Chondrocyte (in vitro differentiated cells): Measurements from ENCODE around the gene SPOCK2. TPM values are rescaled to one million over a fixed set of nuclear protein-coding genes. Genes with fewer than 3 reads are reported as not detected.

ENCODE experiments used
- DNase-seq: peaks from one replicate; pipeline ENCODE4 v3.0.0; 2021; ENCODE audit warnings: mixed read lengths, low spot score
- H3K27ac Mint-ChIP-seq: one replicate; pipeline ENCODE4 v1.8.0; 2021; ENCODE audit warnings: mild to moderate bottlenecking, moderate library complexity, mixed read lengths; ENCODE audit not compliant: unreplicated experiment
- H3K27me3 Mint-ChIP-seq: 2 replicates; pipeline ENCODE4 v1.8.0; 2021; ENCODE audit warnings: low read depth, mixed read lengths
- H3K36me3 Mint-ChIP-seq: 2 replicates; pipeline ENCODE4 v1.8.0; 2021; ENCODE audit warnings: low read depth, mixed read lengths
- H3K4me1 Mint-ChIP-seq: 2 replicates; pipeline ENCODE4 v1.8.0; 2021; ENCODE audit warnings: low read depth, mild to moderate bottlenecking, mixed read lengths
- H3K4me3 Mint-ChIP-seq: one replicate; pipeline ENCODE4 v1.8.0; 2021; ENCODE audit warnings: mild to moderate bottlenecking, moderate library complexity, mixed read lengths; ENCODE audit not compliant: unreplicated experiment
- H3K9me3 Mint-ChIP-seq: 2 replicates; pipeline ENCODE4 v1.8.0; 2021; ENCODE audit warnings: low read depth, mixed read lengths
- CTCF ChIP-seq: fragments of 200-600 bp; sonication (generic); IDR thresholded peaks from 2 replicates; pipeline ENCODE4 v1.5.0; 2021; ENCODE audit warnings: antibody characterized with exemption, mild to moderate bottlenecking, moderate library complexity
- total RNA-seq: library from RNA; stranded (reverse); gene quantifications from 3 replicates; pipeline ENCODE4 v1.2.1, GENCODE V29; 2021

The SPOCK2 gene
- total RNA-seq, 1 donor from 2014 or later = 0.32 TPM

- TF ChIP-seq CTCF = no peak
Observed at GRCh38 chr10:72011976-72012512, 76.3 kb downstream of the SPOCK2 start.

DNA sequence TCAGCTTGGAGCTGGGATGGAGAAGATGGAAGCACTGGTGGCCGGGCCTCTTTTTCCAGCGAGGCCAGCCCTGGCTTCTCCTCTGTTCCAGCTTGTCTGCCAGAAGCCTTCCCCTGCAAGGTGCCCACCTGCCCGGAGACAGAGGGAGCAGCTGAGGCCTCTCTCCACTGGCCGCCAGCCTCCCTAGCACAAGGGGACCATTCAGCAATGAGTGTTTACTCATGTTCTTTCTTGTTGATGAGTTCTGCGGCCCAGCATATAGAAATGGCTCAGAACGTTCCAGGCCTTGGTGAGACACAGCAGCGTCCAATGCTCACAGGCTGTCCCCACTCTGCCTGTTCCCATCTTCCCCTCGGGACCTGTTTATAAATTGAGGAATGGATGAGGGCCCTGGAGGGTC, 76.9 kb downstream of the SPOCK2 start:
- Mint-ChIP-seq H3K36me3 (peaks cover 25% of the 10 kb centered on the region), H3K4me3 (no peak overlapping the region), H3K9me3 (no peaks in the 10 kb centered on the region), H3K4me1 (peaks cover 47% of the 10 kb centered on the region), H3K27ac (no peak overlapping the region), H3K27me3 (no peaks in the 10 kb centered on the region)
- no peak for DNase-seq
- TF ChIP-seq CTCF = no peak

More at GRCh38 chr10:72011976-72012512, 76.3 kb downstream of the SPOCK2 start:
- no peaks in the 10 kb centered on the region for H3K27me3 Mint-ChIP-seq
- H3K4me3 Mint-ChIP-seq = no peak overlapping the region
- H3K27ac Mint-ChIP-seq = no peak overlapping the region
- peaks cover 19% of the 10 kb centered on the region for H3K36me3 Mint-ChIP-seq
- H3K9me3 Mint-ChIP-seq = no peaks in the 10 kb centered on the region
- H3K4me1 Mint-ChIP-seq = peaks cover 52% of the 10 kb centered on the region
- no peak for DNase-seq

DNA sequence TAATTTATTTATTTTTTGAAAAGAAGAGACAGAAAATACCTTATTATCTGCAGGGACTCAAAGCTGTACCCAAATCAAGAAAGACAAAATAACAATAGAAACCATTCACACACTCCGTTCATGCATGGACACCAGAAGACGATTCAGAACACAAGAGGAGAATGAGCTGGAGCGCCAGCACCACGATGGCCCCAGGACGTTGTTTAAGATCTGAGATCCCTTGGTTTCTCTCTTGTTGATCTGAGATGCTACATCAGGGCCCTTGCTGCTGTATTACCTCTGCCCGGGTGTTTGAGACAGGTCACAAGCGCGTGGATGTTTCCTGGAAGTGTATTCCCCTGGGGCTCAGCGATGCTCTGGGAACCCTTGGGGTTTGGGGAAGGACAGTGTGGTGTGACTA, 77.3 kb downstream of the SPOCK2 start:
- no peak for DNase-seq
- H3K36me3 Mint-ChIP-seq = peaks cover 25% of the 10 kb centered on the region
- H3K4me3 Mint-ChIP-seq = no peak overlapping the region
- no peaks in the 10 kb centered on the region for H3K27me3 Mint-ChIP-seq
- H3K27ac Mint-ChIP-seq = peak overlapping the region; percentile 99
- no peaks in the 10 kb centered on the region for H3K9me3 Mint-ChIP-seq
- H3K4me1 Mint-ChIP-seq = peaks cover 44% of the 10 kb centered on the region
- no peak for TF ChIP-seq CTCF

- Mint-ChIP-seq H3K9me3 (no peaks in the 10 kb centered on the region), H3K36me3 (peaks cover 25% of the 10 kb centered on the region), H3K4me3 (no peak overlapping the region), H3K27ac (peak overlapping the region; percentile 99), H3K27me3 (no peaks in the 10 kb centered on the region), H3K4me1 (peaks cover 40% of the 10 kb centered on the region)
- TF ChIP-seq CTCF = no peak
- DNase-seq = no peak
Observed at GRCh38 chr10:72010234-72010973, 77.9 kb downstream of the SPOCK2 start.

- Mint-ChIP-seq H3K4me3 (peak overlapping the region; percentile 62), H3K27me3 (no peaks in the 10 kb centered on the region), H3K27ac (peak overlapping the region; percentile 99)
Observed at GRCh38 chr10:72009425-72010081, 78.8 kb downstream of the SPOCK2 start.

More at GRCh38 chr10:72009425-72010081, 78.8 kb downstream of the SPOCK2 start:
- Mint-ChIP-seq H3K4me1 (peaks cover 35% of the 10 kb centered on the region), H3K36me3 (peaks cover 25% of the 10 kb centered on the region), H3K9me3 (no peaks in the 10 kb centered on the region)
- no peak for TF ChIP-seq CTCF
- DNase-seq = no peak
